OCI-LY3 (cell line): ENCODE results near the gene NR1D1.

ENCODE experiments used
- H2AFZ ChIP-seq: fragments of 200-600, 300-600 bp; shearing (Covaris generic); 2 replicates; pipeline ENCODE4 v1.6.0; 2014; ENCODE audit warnings: antibody characterized with exemption, low read depth, low read length
- H3K27ac ChIP-seq: fragments of 200-600, 300-600 bp; sonication (generic); 2 replicates; pipeline ENCODE4 v1.5.1; 2014; ENCODE audit warnings: mild to moderate bottlenecking, low read length, moderate library complexity, mixed read lengths
- H3K27me3 ChIP-seq: fragments of 200-600, 300-600 bp; sonication (generic); 2 replicates; pipeline ENCODE4 v1.6.1; 2014; ENCODE audit warnings: low read depth, low read length, mixed read lengths
- H3K36me3 ChIP-seq: fragments of 200-600, 300-600 bp; sonication (generic); replicated peaks from 2 replicates; pipeline ENCODE3; 2014; ENCODE audit warnings: low read depth, low read length, mixed read lengths
- H3K4me1 ChIP-seq: fragments of 300-600, 200-600 bp; sonication (generic); 2 replicates; pipeline ENCODE4 v1.6.1; 2014; ENCODE audit warnings: low read length, mixed read lengths
- H3K4me2 ChIP-seq: fragments of 200-600, 300-600 bp; sonication (generic); 2 replicates; pipeline ENCODE4 v1.6.1; 2014; ENCODE audit warnings: low read length, mixed read lengths
- H3K4me3 ChIP-seq: fragments of 300-600, 200-600 bp; sonication (generic); 2 replicates; pipeline ENCODE4 v1.5.1; 2014; ENCODE audit warnings: antibody characterized with exemption, mild to moderate bottlenecking, low read length, moderate library complexity
- H3K79me2 ChIP-seq: fragments of 300-600, 200-600 bp; shearing (Covaris generic); 2 replicates; pipeline ENCODE4 v1.6.1; 2014; ENCODE audit warnings: mild to moderate bottlenecking, low read length, mixed read lengths
- H3K9ac ChIP-seq: fragments of 300-600, 200-600 bp; shearing (Covaris generic); 2 replicates; pipeline ENCODE4 v1.6.0; 2014; ENCODE audit warnings: mild to moderate bottlenecking, low read length, moderate library complexity
- H3K9me3 ChIP-seq: fragments of 200-600, 300-600 bp; shearing (Covaris generic); 2 replicates; pipeline ENCODE4 v1.6.1; 2014; ENCODE audit warnings: low read length, mixed read lengths; ENCODE audit not compliant: insufficient read depth
- H4K20me1 ChIP-seq: fragments of 200-600, 300-600 bp; sonication (generic); 2 replicates; pipeline ENCODE4 v1.6.1; 2016; ENCODE audit warnings: low read length, mixed read lengths; ENCODE audit not compliant: insufficient read depth
- CTCF ChIP-seq: fragments of 200-600, 300-600 bp; sonication (generic); IDR thresholded peaks from 2 replicates; pipeline ENCODE4 v1.5.1; 2014; ENCODE audit warnings: antibody characterized with exemption, low read length, low read depth
- EZH2phosphoT487 ChIP-seq: fragments of 200-600 bp; shearing (Covaris generic); IDR thresholded peaks from 2 replicates; pipeline ENCODE4 v1.6.1; 2018; ENCODE audit warnings: antibody characterized with exemption, mixed run types, low read depth

Gene NR1D1

GRCh38 chr17:40135817-40136216, 35.4 kb upstream of the NR1D1 start:
- Histone ChIP-seq H3K27me3 (no peaks in the 10 kb centered on the region), H4K20me1 (no peaks in the 10 kb centered on the region), H3K4me3 (no peak overlapping the region), H2AFZ (no peak overlapping the region), H3K79me2 (peaks cover 49% of the 10 kb centered on the region), H3K27ac (0 out of 2 replicates have a peak overlapping the region, but pooled peaks have one; percentile 21), H3K4me2 (no peak overlapping the region), H3K4me1 (peaks cover 8% of the 10 kb centered on the region), H3K9me3 (no peaks in the 10 kb centered on the region), H3K9ac (no peak overlapping the region), H3K36me3 (peaks cover 60% of the 10 kb centered on the region)
- TF ChIP-seq CTCF (no peak), EZH2phosphoT487 (no peak)

- Histone ChIP-seq H3K4me1 (peaks cover 5% of the 10 kb centered on the region), H3K36me3 (peaks cover 76% of the 10 kb centered on the region), H3K9me3 (no peaks in the 10 kb centered on the region), H3K79me2 (peaks cover 57% of the 10 kb centered on the region), H3K27me3 (no peaks in the 10 kb centered on the region), H3K4me2 (no peak overlapping the region), H3K9ac (no peak overlapping the region), H3K4me3 (no peak overlapping the region), H3K27ac (no peak overlapping the region), H2AFZ (no peak overlapping the region), H4K20me1 (no peaks in the 10 kb centered on the region)
- TF ChIP-seq CTCF: no peak
- TF ChIP-seq EZH2phosphoT487: no peak
These were observed 33.8 kb upstream of the NR1D1 start for GRCh38 chr17:40134184-40134583.

- Histone ChIP-seq H3K36me3 (peaks cover 83% of the 10 kb centered on the region), H3K27ac (no peak overlapping the region)
- no peak for TF ChIP-seq EZH2phosphoT487
These were observed 30.1 kb upstream of the NR1D1 start for GRCh38 chr17:40130352-40131042.

GRCh38 chr17:40129498-40129897, 29.1 kb upstream of the NR1D1 start:
- Histone ChIP-seq H3K79me2 (peaks cover 54% of the 10 kb centered on the region), H3K27ac (no peak overlapping the region)

More at GRCh38 chr17:40130352-40131042, 30.1 kb upstream of the NR1D1 start:
- Histone ChIP-seq H4K20me1 (0 out of 2 replicates have a peak, but pooled peaks cover 5% of the 10 kb centered on the region), H3K4me3 (no peak overlapping the region), H2AFZ (no peak overlapping the region), H3K27me3 (no peaks in the 10 kb centered on the region), H3K79me2 (peaks cover 51% of the 10 kb centered on the region), H3K9me3 (no peaks in the 10 kb centered on the region), H3K4me1 (no peaks in the 10 kb centered on the region), H3K9ac (no peak overlapping the region), H3K4me2 (no peak overlapping the region)

More at GRCh38 chr17:40129498-40129897, 29.1 kb upstream of the NR1D1 start:
- H3K4me1 ChIP-seq: peaks cover 5% of the 10 kb centered on the region
- H3K4me3 ChIP-seq: no peak overlapping the region
- H3K9me3 ChIP-seq: no peaks in the 10 kb centered on the region
- H3K9ac ChIP-seq: no peak overlapping the region
- H4K20me1 ChIP-seq: peaks cover 14% of the 10 kb centered on the region
- H3K4me2 ChIP-seq: no peak overlapping the region
- no peak for TF ChIP-seq CTCF
- no peak for TF ChIP-seq EZH2phosphoT487
- H3K27me3 ChIP-seq: no peaks in the 10 kb centered on the region
- no peak overlapping the region for H2AFZ ChIP-seq
- H3K36me3 ChIP-seq: peaks cover 80% of the 10 kb centered on the region
